ENCODE measurements around the gene EVC2. TPM values are rescaled to one million over a fixed set of nuclear protein-coding genes. Genes with fewer than 3 reads are reported as not detected.

EVC2 gene
- total and polyA plus RNA-seq, 7 donors: 0.60 to 14.7 (median 8.6) TPM; not detected in 1

DNA sequence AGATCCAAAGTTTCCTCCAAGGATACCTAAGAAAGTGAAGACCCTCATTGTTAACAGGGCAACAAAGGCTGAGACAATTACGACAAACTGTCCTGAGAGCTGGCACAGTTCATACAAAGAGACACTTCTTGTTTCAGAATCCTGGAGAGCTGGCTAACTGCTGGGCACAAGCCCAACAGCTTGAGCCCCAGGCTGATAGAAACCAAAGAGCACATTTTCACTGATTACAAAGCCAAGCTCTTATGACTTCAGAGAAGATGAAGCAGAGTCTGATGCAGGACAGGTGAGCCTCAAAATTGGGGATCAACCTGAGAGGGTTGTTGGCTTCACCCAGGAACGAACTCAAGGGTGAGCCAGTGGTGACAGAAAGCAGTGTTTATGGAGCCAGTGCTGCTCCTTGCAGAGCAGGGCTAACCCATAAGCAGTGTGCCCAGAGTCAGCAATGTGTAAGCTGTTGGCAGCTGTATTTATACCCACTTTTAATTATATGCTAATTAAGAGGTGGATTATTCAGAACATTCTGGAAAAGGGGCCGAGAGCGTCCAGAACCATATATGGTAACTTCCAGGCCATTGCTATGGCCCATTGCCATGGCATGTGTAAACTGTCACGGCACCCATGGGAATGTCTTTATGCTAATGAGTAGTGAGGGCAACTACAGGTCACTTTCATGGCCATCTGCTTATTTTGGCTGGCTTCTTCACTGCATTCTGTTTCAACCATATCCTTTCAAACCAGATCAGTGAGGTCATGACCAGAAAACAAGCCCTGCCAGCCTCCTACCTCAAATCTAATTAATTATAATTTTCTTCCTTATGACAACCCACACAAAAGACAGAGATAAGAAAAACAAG, 183.7 kb downstream of the EVC2 start:
- no peak for DNase-seq
- Histone ChIP-seq H3K27ac (no peak overlapping the region), H3K9me3 (peaks cover 0 to 2% (median 0%) of the 10 kb centered on the region in 4 donors), H3K27me3 (no peaks in the 10 kb centered on the region), H3K4me3 (no peak overlapping the region), H3K4me1 (peaks cover 0 to 22% (median 10%) of the 10 kb centered on the region in 4 donors), H3K36me3 (peaks cover 0 to 16% (median 0%) of the 10 kb centered on the region in 4 donors)
- WGBS, 2 donors: 52 to 70% methylated on average over 5 of the region's 5 CpGs
- no peak for TF ChIP-seq CTCF (IDR thresholded peaks at IDR 0.05)
- no peak for TF ChIP-seq POLR2A (IDR thresholded peaks at IDR 0.05)
- TF ChIP-seq POLR2AphosphoS5 (IDR thresholded peaks at IDR 0.05): no peak
- no peak for TF ChIP-seq EP300 (IDR thresholded peaks at IDR 0.05)
- intact Hi-C loops (cut with DNase I): no loop called here

- no peaks in the 10 kb centered on the region for H3K27me3 ChIP-seq
- 61 to 78% methylated on average over 4 of the region's 4 CpGs for WGBS, 2 donors
- no peaks in the 10 kb centered on the region for H3K36me3 ChIP-seq
- TF ChIP-seq POLR2A (IDR thresholded peaks at IDR 0.05) (no peak), EP300 (IDR thresholded peaks at IDR 0.05) (no peak)
- no peak overlapping the region for H3K4me3 ChIP-seq
- H3K27ac ChIP-seq: no peak overlapping the region
- peaks cover 0 to 2% (median 0%) of the 10 kb centered on the region in 4 donors for H3K9me3 ChIP-seq
- intact Hi-C loops (cut with DNase I): no loop called here
- no peak for DNase-seq
- no peaks in the 10 kb centered on the region for H3K4me1 ChIP-seq
Measured at GRCh38 chr4:5517372-5517771, 191.0 kb downstream of the EVC2 start.

DNA sequence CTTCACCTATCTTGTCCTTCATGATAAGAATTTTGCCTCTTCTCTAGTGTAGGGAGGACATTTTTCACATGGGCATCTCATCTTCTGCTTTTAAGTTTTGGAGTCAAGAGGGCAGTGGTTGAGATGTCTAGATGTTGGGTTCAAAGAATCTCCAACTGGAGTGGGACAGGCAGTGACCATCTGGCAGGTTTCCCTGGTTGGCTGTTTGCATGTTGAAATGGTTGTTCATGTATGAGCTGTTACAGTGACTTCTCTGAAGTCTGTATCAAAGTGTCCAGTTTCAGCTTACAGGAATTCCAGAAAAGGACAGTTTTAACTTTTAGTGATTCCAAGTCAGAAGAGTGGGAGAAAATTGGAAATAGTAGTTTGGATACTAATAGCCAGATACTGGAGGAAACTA, 192.7 kb downstream of the EVC2 start:
- intact Hi-C loops (cut with DNase I): no loop called here
- no peak overlapping the region for H3K4me3 ChIP-seq
- H3K27ac ChIP-seq: no peak overlapping the region
- no peak for DNase-seq
- TF ChIP-seq EP300 (IDR thresholded peaks at IDR 0.05) (no peak), CTCF (IDR thresholded peaks at IDR 0.05) (no peak), POLR2A (IDR thresholded peaks at IDR 0.05) (no peak), POLR2AphosphoS5 (IDR thresholded peaks at IDR 0.05) (no peak)
- H3K9me3 ChIP-seq: peaks cover 0 to 2% (median 0%) of the 10 kb centered on the region in 4 donors
- no peaks in the 10 kb centered on the region for H3K27me3 ChIP-seq
- no peaks in the 10 kb centered on the region for H3K36me3 ChIP-seq
- no peaks in the 10 kb centered on the region for H3K4me1 ChIP-seq

Other genes starting within 250 kb of the EVC2 start
- 10 to 100 TPM; 15.6 to 35.2 (median 24.4) TPM for gene EVC, start 2.6 kb upstream of the EVC2 start, total RNA-seq
- 1 to 10 TPM in 2 of 3 donors, under 1 TPM in 1; 0.46 to 3.4 (median 1.2) TPM for gene EVC, start 2.6 kb upstream of the EVC2 start, polyA plus RNA-seq
- gene CRMP1, start 184.5 kb upstream of the EVC2 start, total RNA-seq: 1 to 10 TPM; 3.5 to 6.4 (median 4.7) TPM
- 1 to 10 TPM in 1 of 3 donors, under 1 TPM in 1, not detected in 1; under 0.01 to 4.1 TPM for gene CRMP1, start 184.5 kb upstream of the EVC2 start, polyA plus RNA-seq

Data from sigmoid colon (tissue), 7 donors.